Astrocyte (in vitro differentiated cells and primary cell): ENCODE measurements around the gene FAF1. TPM values are rescaled to one million over a fixed set of nuclear protein-coding genes. Genes with fewer than 3 reads are reported as not detected.

ENCODE experiments used
- DNase-seq: peaks from one replicate; pipeline ENCODE4 v3.0.0-alpha.2; 2010; ENCODE audit warnings: low read depth
- FAIRE-seq: peaks from 2 replicates; lab custom pipeline; 2011; peaks lifted over from hg19 to GRCh38; lab: Jason Lieb, UNC
- H2AFZ ChIP-seq: 2 replicates; pipeline ENCODE4 v1.6.0; 2012; ENCODE audit warnings: low read depth, low read length, inconsistent platforms
- H3K27ac ChIP-seq: 2 replicates; pipeline ENCODE4 v1.5.1; 2011; ENCODE audit warnings: low read depth, low read length, inconsistent platforms
- H3K27me3 ChIP-seq: 2 replicates; pipeline ENCODE4 v1.6.0; 2011; ENCODE audit warnings: low read length, inconsistent platforms; ENCODE audit not compliant: insufficient read depth
- H3K36me3 ChIP-seq: 2 replicates; pipeline ENCODE4 v1.5.1; 2011; ENCODE audit warnings: low read length, inconsistent platforms; ENCODE audit not compliant: insufficient read depth
- H3K4me1 ChIP-seq: 2 replicates; pipeline ENCODE4 v1.5.1; 2011; ENCODE audit warnings: low read length, inconsistent platforms; ENCODE audit not compliant: insufficient read depth
- H3K4me2 ChIP-seq: 2 replicates; pipeline ENCODE4 v1.6.0; 2012; ENCODE audit warnings: low read length, inconsistent platforms
- H3K4me3 ChIP-seq: 2 replicates; pipeline ENCODE4 v1.5.1; 2011; ENCODE audit warnings: low read depth, mild to moderate bottlenecking, low read length, inconsistent platforms; ENCODE audit not compliant: insufficient read depth
- H3K79me2 ChIP-seq: 2 replicates; pipeline ENCODE4 v1.6.0; 2012; ENCODE audit warnings: mild to moderate bottlenecking, low read length, inconsistent platforms; ENCODE audit not compliant: insufficient read depth
- H3K9ac ChIP-seq: 2 replicates; pipeline ENCODE4 v1.6.0; 2012; ENCODE audit warnings: mild to moderate bottlenecking, low read length, inconsistent platforms
- H3K9me3 ChIP-seq: 2 replicates; pipeline ENCODE4 v1.5.1; 2012; ENCODE audit warnings: low read depth, mild to moderate bottlenecking, low read length, inconsistent platforms; ENCODE audit not compliant: insufficient read depth
- H4K20me1 ChIP-seq: 2 replicates; pipeline ENCODE4 v1.6.0; 2012; ENCODE audit warnings: low read length, inconsistent platforms; ENCODE audit not compliant: insufficient read depth
- H3K27ac Mint-ChIP-seq: one replicate; pipeline ENCODE4 v1.8.0; 2021; ENCODE audit warnings: mild to moderate bottlenecking, mixed read lengths; ENCODE audit not compliant: unreplicated experiment
- H3K27me3 Mint-ChIP-seq: one replicate; pipeline ENCODE4 v1.8.0; 2021; ENCODE audit warnings: low read depth, mixed read lengths; ENCODE audit not compliant: unreplicated experiment
- H3K36me3 Mint-ChIP-seq: one replicate; pipeline ENCODE4 v1.8.0; 2021; ENCODE audit warnings: low read depth, mixed read lengths; ENCODE audit not compliant: unreplicated experiment
- H3K4me1 Mint-ChIP-seq: one replicate; pipeline ENCODE4 v1.8.0; 2021; ENCODE audit warnings: low read depth, mixed read lengths; ENCODE audit not compliant: unreplicated experiment
- H3K4me3 Mint-ChIP-seq: one replicate; pipeline ENCODE4 v1.8.0; 2021; ENCODE audit warnings: mild to moderate bottlenecking, moderate library complexity, mixed read lengths; ENCODE audit not compliant: unreplicated experiment
- H3K9me3 Mint-ChIP-seq: one replicate; pipeline ENCODE4 v1.8.0; 2021; ENCODE audit warnings: mild to moderate bottlenecking, mixed read lengths; ENCODE audit not compliant: unreplicated experiment
- CTCF ChIP-seq: IDR thresholded peaks from 2 replicates; pipeline ENCODE4 v1.5.1; 2011; ENCODE audit warnings: low read depth, mild to moderate bottlenecking, inconsistent platforms, low read length, moderate library complexity; ENCODE audit not compliant: insufficient read depth
- EZH2 ChIP-seq: IDR thresholded peaks from 2 replicates; pipeline ENCODE4 v1.6.1; 2012; ENCODE audit warnings: mild to moderate bottlenecking, low read length, inconsistent platforms; ENCODE audit not compliant: insufficient read depth
- total RNA-seq: library from RNA; stranded (reverse); gene quantifications from 2 replicates; pipeline ENCODE4 v1.2.1, GENCODE V29; 2021

Gene FAF1
- total RNA-seq, 1 donor from 2014 or later = 35.4 TPM

DNA sequence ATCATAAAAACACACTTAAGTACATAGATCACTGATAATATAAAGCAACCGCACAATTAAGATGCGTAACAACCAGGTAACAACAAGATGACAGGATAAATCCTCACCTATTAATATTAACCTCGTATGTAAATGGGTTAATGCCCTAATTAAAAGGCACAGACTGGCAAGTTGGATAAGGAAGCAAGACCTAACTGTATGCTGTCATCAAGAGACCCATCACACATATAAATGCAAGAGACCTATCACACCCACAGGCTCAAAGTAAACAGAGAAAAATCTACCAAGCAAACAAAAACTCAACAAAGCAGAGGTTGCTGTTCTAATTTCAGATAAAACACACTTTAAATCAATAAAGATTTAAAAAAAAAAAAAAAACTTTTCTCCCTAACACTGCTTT, 151.8 kb downstream of the FAF1 start:
- H3K4me1 Mint-ChIP-seq = no peaks in the 10 kb centered on the region
- TF ChIP-seq EZH2 (no peak), CTCF (no peak)
- H3K4me3 ChIP-seq = no peak overlapping the region
- no peaks in the 10 kb centered on the region for H3K9me3 ChIP-seq
- no peaks in the 10 kb centered on the region for H3K4me1 ChIP-seq
- DNase-seq (no peak), FAIRE-seq (no peak)
- peaks cover 74% of the 10 kb centered on the region for H3K79me2 ChIP-seq
- H3K36me3 ChIP-seq = no peaks in the 10 kb centered on the region
- H3K27ac Mint-ChIP-seq = no peak overlapping the region
- H3K9ac ChIP-seq = no peak overlapping the region
- no peak overlapping the region for H3K4me2 ChIP-seq
- H3K36me3 Mint-ChIP-seq = peaks cover 6% of the 10 kb centered on the region
- no peaks in the 10 kb centered on the region for H3K27me3 ChIP-seq
- H2AFZ ChIP-seq = no peak overlapping the region
- H3K27ac ChIP-seq = no peak overlapping the region
- H4K20me1 ChIP-seq = peaks cover 37% of the 10 kb centered on the region
- H3K4me3 Mint-ChIP-seq = no peak overlapping the region
- no peaks in the 10 kb centered on the region for H3K27me3 Mint-ChIP-seq
- H3K9me3 Mint-ChIP-seq = peaks cover 9% of the 10 kb centered on the region

- H3K27me3 Mint-ChIP-seq = no peaks in the 10 kb centered on the region
- Histone ChIP-seq H3K36me3 (no peaks in the 10 kb centered on the region), H3K9ac (no peak overlapping the region), H3K27me3 (no peaks in the 10 kb centered on the region), H3K79me2 (no peaks in the 10 kb centered on the region), H3K9me3 (no peaks in the 10 kb centered on the region), H3K4me3 (no peak overlapping the region), H2AFZ (no peak overlapping the region), H3K4me1 (no peaks in the 10 kb centered on the region), H4K20me1 (peaks cover 7% of the 10 kb centered on the region), H3K27ac (no peak overlapping the region), H3K4me2 (no peak overlapping the region)
- no peaks in the 10 kb centered on the region for H3K9me3 Mint-ChIP-seq
- no peak overlapping the region for H3K4me3 Mint-ChIP-seq
- no peaks in the 10 kb centered on the region for H3K36me3 Mint-ChIP-seq
- DNase-seq (no peak), FAIRE-seq (no peak)
- H3K4me1 Mint-ChIP-seq = peaks cover 2% of the 10 kb centered on the region
- TF ChIP-seq EZH2 (no peak), CTCF (no peak)
- no peak overlapping the region for H3K27ac Mint-ChIP-seq
Measured at GRCh38 chr1:50796272-50796671, 163.8 kb downstream of the FAF1 start.

GRCh38 chr1:50793521-50793920, 166.5 kb downstream of the FAF1 start:
- Histone ChIP-seq H4K20me1 (peaks cover 7% of the 10 kb centered on the region), H2AFZ (no peak overlapping the region), H3K27ac (no peak overlapping the region), H3K4me1 (no peaks in the 10 kb centered on the region), H3K4me3 (no peak overlapping the region), H3K4me2 (no peak overlapping the region), H3K36me3 (no peaks in the 10 kb centered on the region), H3K9ac (no peak overlapping the region), H3K9me3 (no peaks in the 10 kb centered on the region), H3K79me2 (no peaks in the 10 kb centered on the region), H3K27me3 (no peaks in the 10 kb centered on the region)
- peaks cover 2% of the 10 kb centered on the region for H3K4me1 Mint-ChIP-seq
- no peak overlapping the region for H3K4me3 Mint-ChIP-seq
- FAIRE-seq (peak; percentile 37), DNase-seq (no peak)
- no peaks in the 10 kb centered on the region for H3K9me3 Mint-ChIP-seq
- H3K36me3 Mint-ChIP-seq = no peaks in the 10 kb centered on the region
- H3K27me3 Mint-ChIP-seq = no peaks in the 10 kb centered on the region
- TF ChIP-seq EZH2 (no peak), CTCF (no peak)
- no peak overlapping the region for H3K27ac Mint-ChIP-seq
